Forelimb muscle (tissue), 1 donor: ENCODE results near the gene FYCO1. TPM values are rescaled to one million over a fixed set of nuclear protein-coding genes. Genes with fewer than 3 reads are reported as not detected.

Source experiments
- DNase-seq: peaks from one replicate; pipeline ENCODE4 v3.0.0-alpha.2; 2013; ENCODE audit warnings: low read depth
- polyA plus RNA-seq: library from polyadenylated mRNA; unstranded; fragments of 120-200 nt; gene quantifications from one replicate; pipeline ENCODE4 v1.2.1, GENCODE V29; 2013; ENCODE audit not compliant: insufficient read length

FYCO1 gene
- polyA plus RNA-seq, 1 donor, result 33.7 TPM

- DNase-seq, result no peak
Measured at GRCh38 chr3:45965253-45965652, 30.4 kb downstream of the FYCO1 start.

GRCh38 chr3:45964139-45964538 lies 31.5 kb downstream of the FYCO1 start:
- DNase-seq, result no peak

- DNase-seq, result no peak
Measured at GRCh38 chr3:45962033-45962432, 33.6 kb downstream of the FYCO1 start.

GRCh38 chr3:45960289-45960688 lies 35.3 kb downstream of the FYCO1 start:
- DNase-seq, result no peak

DNA sequence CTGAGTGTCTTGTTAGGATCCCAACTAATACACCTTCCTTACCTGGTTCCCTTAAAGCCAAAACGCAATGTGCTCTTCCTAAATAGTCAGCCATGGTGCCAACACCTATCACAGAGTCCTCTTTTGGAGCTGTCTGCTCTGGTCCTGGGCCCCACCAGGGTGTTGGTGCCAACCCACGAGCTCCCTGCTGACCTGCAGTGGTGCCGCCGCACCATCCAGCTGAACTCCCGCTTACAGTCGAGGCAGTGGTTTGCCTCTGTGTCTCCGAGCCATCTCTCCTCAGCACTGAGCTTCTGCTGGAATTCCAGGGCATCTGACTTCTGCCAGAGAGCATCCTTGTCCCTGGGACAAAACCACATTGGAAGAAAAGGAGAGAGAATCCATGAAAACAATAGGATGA lies 36.4 kb downstream of the FYCO1 start:
- no peak for DNase-seq

- DNase-seq, result no peak
Measured at GRCh38 chr3:45958321-45958791, 37.3 kb downstream of the FYCO1 start.

GRCh38 chr3:45957586-45957985 lies 38.0 kb downstream of the FYCO1 start:
- no peak for DNase-seq

DNA sequence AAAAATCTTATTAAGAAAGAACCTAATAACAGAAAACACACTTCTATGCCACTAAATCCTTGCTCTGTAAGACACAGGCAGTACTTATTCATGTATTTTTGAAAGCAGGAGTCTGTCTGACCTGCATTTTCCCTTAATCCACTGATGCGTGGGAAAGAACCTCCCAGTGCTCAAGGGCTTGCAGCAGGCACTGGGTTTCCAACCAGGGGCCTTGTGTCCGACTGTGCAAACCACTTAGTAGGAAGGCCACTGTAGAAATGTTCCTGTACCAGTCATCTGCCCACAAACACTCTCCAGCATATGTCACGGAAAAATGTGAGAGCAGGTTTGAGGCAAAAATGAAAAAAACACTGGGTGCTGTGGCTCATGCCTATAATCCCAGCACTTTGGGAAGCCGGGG lies 39.9 kb downstream of the FYCO1 start:
- no peak for DNase-seq

DNA sequence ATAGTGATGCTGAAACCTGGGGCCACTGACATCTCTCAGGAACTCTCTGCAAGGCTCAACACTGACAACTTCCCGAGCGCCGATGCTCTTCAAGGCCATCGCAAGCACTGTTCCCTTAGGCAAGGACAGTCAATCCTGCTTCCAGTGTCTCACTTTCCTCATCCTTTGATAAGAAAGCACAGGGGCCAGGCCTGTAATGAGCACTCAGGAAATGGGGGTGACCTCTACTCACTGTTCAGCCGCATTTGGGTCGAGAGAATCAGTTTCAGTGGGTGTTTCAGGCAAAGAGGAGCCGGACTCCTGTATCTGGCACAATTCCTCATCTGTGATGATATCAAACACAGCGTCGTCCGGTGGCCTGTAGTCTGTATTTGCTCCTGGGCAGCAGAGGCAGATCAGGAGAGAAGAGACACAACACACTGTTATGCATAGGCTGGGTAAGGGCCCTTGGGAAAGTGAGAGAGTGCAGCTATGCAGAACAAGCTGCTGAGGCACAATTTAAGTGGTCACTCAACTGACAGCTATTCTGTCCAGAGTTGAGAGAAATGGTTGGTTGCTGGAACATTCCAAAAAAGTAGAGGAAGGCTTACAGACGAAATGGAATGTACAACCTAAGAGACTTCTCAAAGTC lies 40.5 kb downstream of the FYCO1 start:
- DNase-seq, result no peak

- DNase-seq, result no peak
Measured at GRCh38 chr3:45954306-45954705, 41.3 kb downstream of the FYCO1 start.

GRCh38 chr3:45953536-45953935 lies 42.1 kb downstream of the FYCO1 start:
- DNase-seq, result no peak

- DNase-seq, result no peak
Measured at GRCh38 chr3:45952456-45952855, 43.2 kb downstream of the FYCO1 start.

- DNase-seq, result no peak
Measured at GRCh38 chr3:45951946-45952345, 43.7 kb downstream of the FYCO1 start.

DNA sequence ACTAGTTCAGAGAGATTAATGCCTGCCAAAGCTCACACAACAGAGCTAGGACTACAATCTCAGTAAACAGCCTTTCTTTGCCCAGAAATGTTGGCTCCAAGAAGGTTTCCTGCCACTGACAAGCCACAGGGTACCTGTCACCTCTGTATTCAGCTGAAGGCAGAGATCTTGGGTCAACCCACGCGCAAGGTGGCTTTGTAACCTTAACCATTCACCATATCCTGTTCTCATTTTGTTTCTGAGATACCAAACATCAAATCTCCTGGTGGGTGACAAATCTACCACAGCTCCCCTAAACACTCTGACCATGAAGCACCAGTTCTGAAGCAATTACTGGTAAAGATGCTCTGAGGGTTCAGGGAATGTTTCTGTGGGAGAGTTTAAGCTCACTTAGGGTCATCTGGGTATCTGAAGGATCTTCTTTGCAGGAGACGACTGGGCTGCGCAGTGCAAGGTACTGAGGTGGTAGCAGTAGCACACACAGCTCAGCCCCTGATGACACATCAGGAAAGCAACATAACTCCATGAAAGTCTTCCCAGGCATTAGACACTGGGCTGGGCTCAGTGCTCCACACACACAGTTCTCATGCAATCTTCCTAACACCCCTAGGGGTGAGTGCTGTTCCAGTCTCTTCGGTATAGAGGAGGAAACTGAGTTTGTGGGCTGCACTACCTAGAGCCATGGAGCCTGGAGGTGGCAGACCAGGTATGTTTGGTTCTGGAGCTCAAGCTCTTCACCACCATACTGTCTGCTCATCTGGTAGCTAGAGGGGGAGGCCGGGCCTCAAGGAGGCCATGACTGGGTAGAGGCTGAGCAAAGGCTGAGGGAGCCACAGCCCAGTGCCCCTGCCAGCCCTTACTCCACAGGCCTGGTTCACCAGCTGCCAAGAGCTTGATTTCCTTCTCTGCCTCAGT lies 44.7 kb downstream of the FYCO1 start:
- DNase-seq, result no peak

GRCh38 chr3:45950131-45950530 lies 45.5 kb downstream of the FYCO1 start:
- DNase-seq, result no peak

DNA sequence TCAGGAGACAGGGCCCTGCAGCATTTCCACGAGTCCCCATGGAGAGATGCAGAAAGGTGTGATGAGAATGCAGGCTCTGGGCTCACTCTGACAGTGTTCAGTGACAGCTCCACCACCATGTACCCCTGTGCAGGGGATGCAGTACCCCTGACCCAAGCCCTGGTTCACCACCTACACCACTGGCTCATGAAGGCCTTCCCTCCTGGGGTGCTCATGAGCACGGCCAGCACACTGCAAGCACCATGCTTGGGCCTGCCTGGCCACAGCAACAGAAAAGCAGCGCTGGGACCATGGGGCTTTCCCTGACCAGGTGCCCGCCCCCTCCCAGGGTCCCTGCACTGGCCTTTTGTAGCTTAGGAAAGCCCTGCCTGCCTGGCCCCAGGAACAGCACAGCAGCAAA lies 46.2 kb downstream of the FYCO1 start:
- no peak for DNase-seq

DNA sequence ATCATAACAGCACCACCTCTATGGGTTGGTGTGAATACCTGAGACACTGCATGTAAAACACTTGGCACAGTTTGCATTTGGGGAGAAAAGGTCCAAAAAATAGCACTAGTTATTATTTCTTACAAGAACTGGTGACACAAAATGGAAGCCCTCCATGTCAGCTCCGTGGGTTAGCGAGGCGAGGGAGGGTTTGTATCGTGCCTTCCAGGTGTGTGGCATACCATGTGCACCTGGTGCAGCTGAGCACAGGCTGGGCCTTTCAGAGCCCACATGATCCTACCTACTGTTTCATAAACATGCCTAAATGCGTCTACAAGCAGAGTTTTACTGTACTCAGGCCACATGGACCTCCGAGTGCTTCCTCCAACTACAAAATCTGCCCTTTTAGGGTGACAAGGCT lies 46.7 kb downstream of the FYCO1 start:
- DNase-seq, result no peak

DNA sequence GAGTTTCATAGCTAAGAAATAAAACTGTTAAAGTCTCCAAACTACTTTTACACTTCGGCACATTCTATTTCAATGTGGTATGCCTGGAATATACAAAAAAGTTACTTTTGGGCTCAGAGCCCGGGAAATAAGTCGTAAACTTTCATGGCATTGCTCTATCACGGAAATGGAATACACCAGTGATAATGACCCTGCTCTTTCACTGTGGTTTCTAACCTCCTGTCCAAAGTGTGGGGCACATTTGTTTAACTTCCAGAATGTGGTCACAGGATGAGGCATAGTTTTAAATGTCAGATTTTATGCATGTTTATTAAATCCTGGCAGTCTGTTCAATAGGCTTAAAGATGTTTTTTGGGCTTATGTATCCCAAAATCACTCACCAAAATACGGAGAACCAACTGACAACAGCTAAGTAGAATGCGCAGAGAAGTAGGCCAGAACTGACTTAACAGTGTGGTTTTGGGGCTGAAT lies 47.3 kb downstream of the FYCO1 start:
- DNase-seq, result no peak

DNA sequence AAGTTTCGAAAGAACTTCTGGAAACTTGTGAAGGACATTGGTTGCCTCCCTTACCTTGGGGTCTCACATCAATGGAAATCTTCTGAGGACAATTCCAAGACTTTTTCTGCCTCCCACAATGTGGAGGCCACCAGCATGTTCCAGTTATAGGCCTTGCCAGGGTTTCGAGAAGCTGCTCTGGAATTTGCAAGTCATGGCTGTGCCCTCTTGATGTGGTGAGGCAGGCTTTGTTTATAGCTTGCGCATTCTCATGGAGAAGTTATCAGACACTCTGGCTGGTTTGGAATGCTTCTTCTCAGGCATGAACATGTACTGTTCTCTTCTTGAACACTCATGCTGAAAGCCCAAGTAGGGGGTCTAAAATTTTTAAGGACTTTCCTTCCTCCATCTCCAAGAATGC lies 48.3 kb downstream of the FYCO1 start:
- DNase-seq, result no peak

DNA sequence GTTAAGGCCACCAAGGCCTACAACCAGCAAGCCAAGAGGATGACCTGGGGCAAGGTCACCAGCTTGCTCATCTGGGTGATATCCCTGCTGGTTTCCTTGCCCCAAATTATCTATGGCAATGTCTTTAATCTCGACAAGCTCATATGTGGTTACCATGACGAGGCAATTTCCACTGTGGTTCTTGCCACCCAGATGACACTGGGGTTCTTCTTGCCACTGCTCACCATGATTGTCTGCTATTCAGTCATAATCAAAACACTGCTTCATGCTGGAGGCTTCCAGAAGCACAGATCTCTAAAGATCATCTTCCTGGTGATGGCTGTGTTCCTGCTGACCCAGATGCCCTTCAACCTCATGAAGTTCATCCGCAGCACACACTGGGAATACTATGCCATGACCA lies 48.7 kb downstream of the FYCO1 start:
- DNase-seq, result no peak

DNA sequence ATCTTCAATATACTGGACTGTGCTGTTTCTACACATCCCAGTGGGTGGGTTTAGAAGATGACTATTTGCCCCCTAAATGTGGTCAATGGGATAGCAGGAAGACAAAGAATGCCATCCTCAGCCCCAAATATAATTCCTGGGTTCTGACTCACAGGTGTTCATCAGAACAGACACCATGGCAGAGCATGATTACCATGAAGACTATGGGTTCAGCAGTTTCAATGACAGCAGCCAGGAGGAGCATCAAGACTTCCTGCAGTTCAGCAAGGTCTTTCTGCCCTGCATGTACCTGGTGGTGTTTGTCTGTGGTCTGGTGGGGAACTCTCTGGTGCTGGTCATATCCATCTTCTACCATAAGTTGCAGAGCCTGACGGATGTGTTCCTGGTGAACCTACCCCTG lies 49.3 kb downstream of the FYCO1 start:
- DNase-seq, result no peak

DNA sequence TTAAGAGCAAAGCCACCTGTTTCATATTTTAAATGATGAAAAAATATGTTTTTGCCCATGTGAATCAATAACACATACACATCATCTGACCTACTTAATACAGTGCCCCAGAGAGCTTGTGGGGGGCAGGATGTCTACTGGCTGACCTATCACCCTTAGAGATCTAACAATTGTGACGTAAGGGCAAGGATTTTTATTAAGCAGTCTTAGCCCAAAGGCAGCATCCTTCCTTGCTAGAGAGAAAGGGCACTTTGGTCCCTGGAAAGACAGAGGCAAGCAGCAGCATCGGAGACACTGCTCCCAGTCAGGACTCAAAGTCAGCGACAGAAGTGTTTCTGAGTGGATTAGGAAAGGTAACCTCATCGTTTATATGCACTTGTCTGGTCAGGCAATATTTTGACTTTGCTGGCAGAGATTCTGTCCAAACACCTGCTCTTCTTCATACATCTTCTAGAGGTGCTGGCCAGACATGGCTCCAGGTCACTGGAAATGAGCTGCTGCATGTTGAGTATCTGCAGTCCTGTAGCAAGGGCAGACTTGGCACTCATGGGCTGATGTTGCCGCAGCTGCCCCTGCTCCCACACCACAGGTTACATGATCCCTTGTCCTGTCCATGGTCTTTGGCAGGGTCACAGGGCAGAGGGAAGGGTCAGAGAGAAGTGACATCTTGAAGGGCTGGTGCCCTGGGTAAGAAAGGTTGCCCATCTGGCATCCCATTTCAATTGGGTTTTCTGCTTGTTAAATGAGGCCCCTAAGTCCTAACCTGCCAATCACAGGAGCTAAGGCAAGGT lies 50.6 kb downstream of the FYCO1 start:
- DNase-seq, result no peak
